ELF-1 (cell line): ENCODE data around the gene DENND1C.

Source experiments
- DNase-seq: peaks from one replicate; pipeline ENCODE4 v3.0.0-alpha.2; 2016; ENCODE audit warnings: low read depth, low spot score

Gene DENND1C

GRCh38 chr19:6481541-6482342 is at the start of gene DENND1C:
Gene DENND1C, minus strand, starts transcription at chr19:6481787. Its CDS starts 92 bp downstream, at chr19:6481695.
- peak; percentile 57 for DNase-seq

GRCh38 chr19:6530386-6531162 is 49.0 kb upstream of the DENND1C start, which contains the start of gene TNFSF9:
Gene TNFSF9, plus strand, starts transcription at chr19:6531026. Its CDS starts 11 bp downstream, at chr19:6531037.
- peak; percentile 93 for DNase-seq

- DNase-seq = no peak
Measured at GRCh38 chr19:6529937-6530385, 48.4 kb upstream of the DENND1C start.

- DNase-seq = no peak
Measured at GRCh38 chr19:6529351-6529750, 47.8 kb upstream of the DENND1C start.

- peak; percentile 48 for DNase-seq
Measured at GRCh38 chr19:6528544-6529121, 47.0 kb upstream of the DENND1C start.

GRCh38 chr19:6527893-6528543 is 46.4 kb upstream of the DENND1C start:
- no peak for DNase-seq

- DNase-seq = no peak
Measured at GRCh38 chr19:6524311-6524710, 42.7 kb upstream of the DENND1C start.

- DNase-seq = no peak
Measured at GRCh38 chr19:6522712-6523111, 41.1 kb upstream of the DENND1C start.

GRCh38 chr19:6521718-6522646 is 40.4 kb upstream of the DENND1C start:
- DNase-seq = peak; percentile 27

- no peak for DNase-seq
Measured at GRCh38 chr19:6519289-6519688, 37.7 kb upstream of the DENND1C start.

- no peak for DNase-seq
Measured at GRCh38 chr19:6518145-6518911, 36.7 kb upstream of the DENND1C start.

GRCh38 chr19:6516659-6517291 is 35.2 kb upstream of the DENND1C start:
- peak; percentile 93 for DNase-seq

- peak; percentile 98 for DNase-seq
Measured at GRCh38 chr19:6516018-6516658, 34.6 kb upstream of the DENND1C start.

GRCh38 chr19:6514926-6515544 is 33.4 kb upstream of the DENND1C start:
- DNase-seq = no peak

GRCh38 chr19:6514089-6514488 is 32.5 kb upstream of the DENND1C start:
- no peak for DNase-seq

- DNase-seq = no peak
Measured at GRCh38 chr19:6510618-6511017, 29.0 kb upstream of the DENND1C start.

GRCh38 chr19:6509118-6509971 is 27.8 kb upstream of the DENND1C start:
- DNase-seq = no peak
